Measurements from ENCODE around the gene TSC2. TPM values are rescaled to one million over a fixed set of nuclear protein-coding genes. Genes with fewer than 3 reads are reported as not detected.

The TSC2 gene
- total RNA-seq, 1 donor from 2014 or later = 194 TPM

- H3K9me3 Mint-ChIP-seq (ENCODE audit: unreplicated experiment) = no peaks in the 10 kb centered on the region
- DNase-seq (ENCODE audit: extremely low spot score, unreplicated experiment) = no peak
- no peaks in the 10 kb centered on the region for H3K27me3 Mint-ChIP-seq (ENCODE audit: unreplicated experiment)
- H3K27ac Mint-ChIP-seq (ENCODE audit: unreplicated experiment) = no peak overlapping the region
- no peak for TF ChIP-seq CTCF (IDR thresholded peaks at IDR 0.05)
- peaks cover 15% of the 10 kb centered on the region for H3K36me3 Mint-ChIP-seq (ENCODE audit: unreplicated experiment)
- H3K4me3 Mint-ChIP-seq (ENCODE audit: unreplicated experiment) = no peak overlapping the region
- peaks cover 11% of the 10 kb centered on the region for H3K4me1 Mint-ChIP-seq (ENCODE audit: unreplicated experiment)
Measured at GRCh38 chr16:2001035-2001434, 46.8 kb upstream of the TSC2 start.

GRCh38 chr16:2001456-2002355 is 46.1 kb upstream of the TSC2 start:
- H3K9me3 Mint-ChIP-seq (ENCODE audit: unreplicated experiment) = no peaks in the 10 kb centered on the region
- H3K27ac Mint-ChIP-seq (ENCODE audit: unreplicated experiment) = no peak overlapping the region
- no peak for DNase-seq (ENCODE audit: extremely low spot score, unreplicated experiment)
- no peak overlapping the region for H3K4me3 Mint-ChIP-seq (ENCODE audit: unreplicated experiment)
- H3K27me3 Mint-ChIP-seq (ENCODE audit: unreplicated experiment) = no peaks in the 10 kb centered on the region
- H3K4me1 Mint-ChIP-seq (ENCODE audit: unreplicated experiment) = peaks cover 15% of the 10 kb centered on the region
- TF ChIP-seq CTCF (IDR thresholded peaks at IDR 0.05) = no peak
- H3K36me3 Mint-ChIP-seq (ENCODE audit: unreplicated experiment) = peaks cover 15% of the 10 kb centered on the region

- H3K4me3 Mint-ChIP-seq (ENCODE audit: unreplicated experiment) = no peak overlapping the region
- H3K27ac Mint-ChIP-seq (ENCODE audit: unreplicated experiment) = no peak overlapping the region
Measured at GRCh38 chr16:2002406-2003230, 45.2 kb upstream of the TSC2 start.

GRCh38 chr16:2003231-2003826 is 44.5 kb upstream of the TSC2 start:
- Mint-ChIP-seq H3K4me3 (ENCODE audit: unreplicated experiment) (no peak overlapping the region), H3K27ac (ENCODE audit: unreplicated experiment) (no peak overlapping the region), H3K4me1 (ENCODE audit: unreplicated experiment) (peaks cover 31% of the 10 kb centered on the region), H3K9me3 (ENCODE audit: unreplicated experiment) (no peaks in the 10 kb centered on the region), H3K27me3 (ENCODE audit: unreplicated experiment) (no peaks in the 10 kb centered on the region), H3K36me3 (ENCODE audit: unreplicated experiment) (peaks cover 9% of the 10 kb centered on the region)
- no peak for DNase-seq (ENCODE audit: extremely low spot score, unreplicated experiment)
- TF ChIP-seq CTCF (IDR thresholded peaks at IDR 0.05) = no peak

More at GRCh38 chr16:2002406-2003230, 45.2 kb upstream of the TSC2 start:
- Mint-ChIP-seq H3K27me3 (ENCODE audit: unreplicated experiment) (no peaks in the 10 kb centered on the region), H3K36me3 (ENCODE audit: unreplicated experiment) (peaks cover 12% of the 10 kb centered on the region), H3K9me3 (ENCODE audit: unreplicated experiment) (no peaks in the 10 kb centered on the region), H3K4me1 (ENCODE audit: unreplicated experiment) (peaks cover 24% of the 10 kb centered on the region)
- DNase-seq (ENCODE audit: extremely low spot score, unreplicated experiment) = no peak
- no peak for TF ChIP-seq CTCF (IDR thresholded peaks at IDR 0.05)

All from osteocyte (in vitro differentiated cells).